Upper lobe of right lung (tissue), 1 donor: ENCODE data around the gene EVI5. TPM values are rescaled to one million over a fixed set of nuclear protein-coding genes. Genes with fewer than 3 reads are reported as not detected.
"Not testable (repeated sequence)": the region's sequence is repeated elsewhere in the genome, so short reads cannot be mapped to it uniquely, and the experiment has no call there.

ENCODE experiments used
- ATAC-seq: fragments of 200-7000 bp; cut with Tn5 transposase; one replicate; pipeline ENCODE4 v1.9.1; 2020; ENCODE audit warnings: mild to moderate bottlenecking, moderate library complexity
- DNase-seq: peaks from one replicate; pipeline ENCODE4 v3.0.0-alpha.2; 2020
- H3K27ac ChIP-seq: fragments of 200-600 bp; one replicate; pipeline ENCODE4 v1.8.0; 2022
- H3K27me3 ChIP-seq: fragments of 200-600 bp; one replicate; pipeline ENCODE4 v1.8.0; 2022; ENCODE audit warnings: mild to moderate bottlenecking
- H3K36me3 ChIP-seq: fragments of 200-600 bp; one replicate; pipeline ENCODE4 v1.8.0; 2022
- H3K4me1 ChIP-seq: fragments of 200-600 bp; one replicate; pipeline ENCODE4 v1.8.0; 2022
- H3K4me3 ChIP-seq: fragments of 200-600 bp; one replicate; pipeline ENCODE4 v1.8.0; 2022; ENCODE audit warnings: mild to moderate bottlenecking
- H3K9me3 ChIP-seq: fragments of 200-600 bp; one replicate; pipeline ENCODE4 v1.8.0; 2022
- intact Hi-C: fragments of 100-400 bp; cut with DNase I; formaldehyde crosslinking; loops from one replicate; pipeline ENCODE4 v1.11.0; 2022
- total RNA-seq: library from RNA; stranded (reverse); fragmentation: NEBNext Ultra II Directional; extraction: Animal tissue kit (Norgen Biotek cat#: 25700); gene quantifications from one replicate; pipeline ENCODE4 v1.2.1, GENCODE V29; 2021
- TF ChIP-seq, protein P1 (sequence below): fragments of 200-600 bp; IDR thresholded peaks from one replicate; pipeline ENCODE4 v1.8.0; 2022; ENCODE audit warnings: antibody characterized with exemption
- donor health status: DM: no; HTN: yes; CAD: no; lungs with severe emphysema.

The EVI5 gene
- total RNA-seq, 1 donor from 2014 or later: 43.7 TPM

DNA sequence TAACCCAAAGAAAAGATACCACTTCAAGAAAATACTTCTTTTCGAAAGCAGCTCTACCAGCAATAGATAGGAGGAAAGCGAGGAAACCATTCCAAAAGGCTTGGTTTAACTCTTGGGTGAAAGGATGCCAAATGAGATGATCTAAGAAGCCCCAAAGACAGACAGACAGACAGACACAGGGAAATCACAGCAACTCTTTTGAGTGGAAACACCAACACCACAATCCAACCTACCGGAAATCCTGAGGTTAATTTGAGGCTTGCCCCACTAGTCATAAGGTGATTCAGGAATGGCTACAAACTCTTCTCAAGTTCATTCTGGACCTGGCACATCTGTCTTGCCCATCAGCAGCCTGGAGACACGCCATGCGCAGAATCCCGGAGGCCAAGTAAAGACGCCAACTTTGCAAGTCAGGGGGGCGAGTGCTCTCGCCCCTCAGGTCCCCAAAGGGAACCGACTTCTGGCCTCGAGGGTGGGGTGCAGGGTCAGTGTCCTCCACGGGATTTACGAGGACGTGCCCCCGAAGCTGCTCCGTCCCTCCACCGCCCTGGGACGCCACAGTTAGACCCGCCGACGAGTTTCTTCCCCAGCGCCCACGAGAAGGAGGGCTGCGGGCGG lies 778 bp downstream of the EVI5 start:
- TF ChIP-seq, protein P1, sequence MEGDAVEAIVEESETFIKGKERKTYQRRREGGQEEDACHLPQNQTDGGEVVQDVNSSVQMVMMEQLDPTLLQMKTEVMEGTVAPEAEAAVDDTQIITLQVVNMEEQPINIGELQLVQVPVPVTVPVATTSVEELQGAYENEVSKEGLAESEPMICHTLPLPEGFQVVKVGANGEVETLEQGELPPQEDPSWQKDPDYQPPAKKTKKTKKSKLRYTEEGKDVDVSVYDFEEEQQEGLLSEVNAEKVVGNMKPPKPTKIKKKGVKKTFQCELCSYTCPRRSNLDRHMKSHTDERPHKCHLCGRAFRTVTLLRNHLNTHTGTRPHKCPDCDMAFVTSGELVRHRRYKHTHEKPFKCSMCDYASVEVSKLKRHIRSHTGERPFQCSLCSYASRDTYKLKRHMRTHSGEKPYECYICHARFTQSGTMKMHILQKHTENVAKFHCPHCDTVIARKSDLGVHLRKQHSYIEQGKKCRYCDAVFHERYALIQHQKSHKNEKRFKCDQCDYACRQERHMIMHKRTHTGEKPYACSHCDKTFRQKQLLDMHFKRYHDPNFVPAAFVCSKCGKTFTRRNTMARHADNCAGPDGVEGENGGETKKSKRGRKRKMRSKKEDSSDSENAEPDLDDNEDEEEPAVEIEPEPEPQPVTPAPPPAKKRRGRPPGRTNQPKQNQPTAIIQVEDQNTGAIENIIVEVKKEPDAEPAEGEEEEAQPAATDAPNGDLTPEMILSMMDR: no peak
- ATAC-seq (no peak), DNase-seq (no peak)
- Histone ChIP-seq H3K4me3 (peak overlapping the region; percentile 85), H3K9me3 (no peaks in the 10 kb centered on the region), H3K36me3 (no peaks in the 10 kb centered on the region), H3K27ac (peak overlapping the region; percentile 100), H3K27me3 (no peaks in the 10 kb centered on the region), H3K4me1 (peaks cover 9% of the 10 kb centered on the region)
- intact Hi-C loops: no loop called here

DNA sequence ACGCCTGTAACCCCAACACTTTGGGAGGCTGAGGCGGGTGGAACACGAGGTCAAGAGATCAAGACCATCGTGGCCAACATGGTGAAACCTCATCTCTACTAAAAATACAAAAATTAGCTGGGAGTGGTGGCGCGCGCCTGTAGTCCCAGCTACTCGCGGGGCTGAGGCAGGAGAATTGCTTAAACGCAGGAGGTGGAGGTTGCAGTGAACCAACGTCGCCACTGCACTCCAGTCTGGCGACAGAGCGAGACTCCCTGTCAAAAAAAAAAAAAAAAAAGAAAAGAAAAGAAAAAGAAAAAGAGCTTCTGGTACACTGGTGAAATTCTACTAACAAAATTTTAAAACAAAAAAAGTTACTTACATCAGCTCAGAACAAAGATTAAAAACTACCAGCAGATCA lies 1.4 kb downstream of the EVI5 start:
- DNase-seq, H3K9me3 ChIP-seq, H3K27me3 ChIP-seq, H3K4me1 ChIP-seq, intact Hi-C loops, ATAC-seq, H3K36me3 ChIP-seq: not testable (repeated sequence)
- Histone ChIP-seq H3K27ac (peak overlapping the region; percentile 100), H3K4me3 (peak overlapping the region; percentile 85)
- TF ChIP-seq, protein P1: peak; percentile 17

DNA sequence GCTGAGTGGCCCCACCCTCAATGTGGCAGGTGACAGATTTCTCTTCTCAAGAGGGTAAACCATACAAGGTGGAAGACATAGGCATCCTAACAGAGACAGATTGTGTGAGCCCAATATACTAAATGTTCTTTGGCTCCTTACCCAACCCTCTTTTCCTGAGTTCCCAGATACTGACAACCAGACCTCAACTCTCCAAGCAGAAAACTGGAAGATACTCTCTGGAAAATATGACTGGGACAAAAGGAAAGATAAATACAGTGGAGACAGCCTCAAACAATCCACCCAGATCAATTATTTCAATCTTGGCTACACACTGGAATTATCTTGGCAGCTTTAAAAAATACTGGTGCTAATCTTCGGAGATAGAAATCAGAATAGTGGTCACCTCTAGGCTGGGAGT lies 6.5 kb downstream of the EVI5 start:
- no peaks in the 10 kb centered on the region for H3K27me3 ChIP-seq
- H3K9me3 ChIP-seq: no peaks in the 10 kb centered on the region
- no peak overlapping the region for H3K4me3 ChIP-seq
- intact Hi-C loops: no loop called here
- no peak overlapping the region for H3K27ac ChIP-seq
- no peaks in the 10 kb centered on the region for H3K36me3 ChIP-seq
- TF ChIP-seq, protein P1: no peak
- DNase-seq (no peak), ATAC-seq (no peak)
- peaks cover 7% of the 10 kb centered on the region for H3K4me1 ChIP-seq

DNA sequence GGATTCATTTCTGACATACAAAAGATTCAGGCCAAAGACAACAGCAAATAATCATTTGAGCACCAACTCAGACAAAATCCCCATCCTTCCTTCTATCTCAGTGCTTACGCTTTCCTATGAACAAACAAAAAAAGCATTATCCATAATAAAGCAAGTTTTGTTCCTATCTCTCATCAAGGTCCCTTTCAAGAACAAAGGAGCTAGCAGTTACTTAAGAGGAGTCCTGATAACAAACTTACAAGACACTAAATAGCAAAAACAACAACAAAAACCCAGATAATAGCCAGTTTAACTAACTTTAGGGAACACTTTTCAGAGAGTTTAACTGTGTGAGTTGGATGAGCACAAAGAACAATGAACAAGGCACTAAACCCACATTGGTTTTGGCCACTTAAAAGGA lies 10.5 kb downstream of the EVI5 start:
- Histone ChIP-seq H3K27me3 (no peaks in the 10 kb centered on the region), H3K9me3 (no peaks in the 10 kb centered on the region), H3K4me3 (no peak overlapping the region), H3K36me3 (no peaks in the 10 kb centered on the region), H3K4me1 (no peaks in the 10 kb centered on the region), H3K27ac (no peak overlapping the region)
- intact Hi-C loops: no loop called here
- ATAC-seq (no peak), DNase-seq (no peak)
- TF ChIP-seq, protein P1: no peak

DNA sequence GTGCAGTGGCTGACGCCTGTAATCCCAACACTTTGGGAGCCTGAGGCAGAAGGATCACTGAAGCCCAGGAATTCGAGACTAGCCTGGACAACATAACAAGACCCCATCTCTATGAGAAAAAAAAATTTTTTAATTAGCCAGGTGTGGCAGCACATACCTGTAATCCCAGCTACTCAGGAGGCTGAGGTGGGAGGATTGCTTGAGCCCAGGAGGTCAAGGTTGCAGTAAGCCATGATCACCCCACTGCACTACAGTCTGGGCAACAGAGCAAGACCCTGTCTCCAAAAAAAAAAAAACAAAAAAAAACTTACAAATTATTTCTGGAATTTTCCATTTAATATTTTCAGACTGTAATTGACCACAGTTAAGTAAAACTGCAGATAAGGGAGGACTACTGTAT lies 11.2 kb downstream of the EVI5 start:
- H3K4me1 ChIP-seq, ATAC-seq, intact Hi-C loops, H3K27me3 ChIP-seq, DNase-seq, H3K36me3 ChIP-seq, H3K27ac ChIP-seq, H3K4me3 ChIP-seq, H3K9me3 ChIP-seq: not testable (repeated sequence)

DNA sequence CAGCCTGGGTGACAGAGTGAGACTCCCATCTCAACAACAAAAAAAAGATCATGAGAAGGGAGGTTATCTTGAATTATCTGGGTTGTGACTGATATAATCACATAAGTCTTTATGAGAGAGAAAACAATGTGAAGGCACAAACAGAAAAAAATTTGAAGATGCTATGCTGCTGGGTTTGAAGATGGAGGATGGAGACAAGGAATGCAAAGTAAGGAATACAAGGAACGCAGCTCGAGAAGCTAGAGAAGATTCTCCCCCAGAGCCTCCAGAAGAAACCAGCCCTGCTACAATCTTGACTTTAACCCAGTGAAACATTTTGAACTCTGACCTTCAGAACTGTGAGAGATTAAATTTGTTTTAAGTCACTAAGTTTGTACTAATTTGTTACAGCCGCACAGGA lies 15.1 kb downstream of the EVI5 start:
- Histone ChIP-seq H3K9me3 (no peaks in the 10 kb centered on the region), H3K4me1 (no peaks in the 10 kb centered on the region), H3K27ac (no peak overlapping the region), H3K27me3 (no peaks in the 10 kb centered on the region), H3K36me3 (no peaks in the 10 kb centered on the region), H3K4me3 (no peak overlapping the region)
- intact Hi-C loops: no loop called here
- no peak for DNase-seq
- TF ChIP-seq, protein P1: no peak
- ATAC-seq: no peak
